Activated CD4-positive, alpha-beta T cell treated with anti-CD3 and anti-CD28 coated beads, Interleukin-2, amount 50 U/mL, for 48 hours (primary cell): ENCODE data around the gene FNDC3B.
"Not testable (repeated sequence)": the region's sequence is repeated elsewhere in the genome, so short reads cannot be mapped to it uniquely, and the experiment has no call there.

Experiments
- DNase-seq, 2 experiments: peaks; one replicate each; pipeline ENCODE4 v3.0.0-alpha.2; 2020

FNDC3B gene

DNA sequence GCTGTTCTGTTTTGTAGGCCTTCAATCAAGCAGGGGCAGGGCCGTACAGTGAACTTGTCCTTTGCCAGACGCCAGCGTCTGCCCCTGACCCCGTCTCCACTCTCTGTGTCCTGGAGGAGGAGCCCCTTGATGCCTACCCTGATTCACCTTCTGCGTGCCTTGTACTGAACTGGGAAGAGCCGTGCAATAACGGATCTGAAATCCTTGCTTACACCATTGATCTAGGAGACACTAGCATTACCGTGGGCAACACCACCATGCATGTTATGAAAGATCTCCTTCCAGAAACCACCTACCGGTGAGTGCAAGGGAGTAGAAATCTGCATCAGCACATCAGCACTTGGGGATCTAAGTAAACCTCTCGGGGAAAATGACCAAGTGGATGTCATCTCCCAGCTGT lies 313.4 kb downstream of the FNDC3B start:
- DNase-seq: no peak

DNA sequence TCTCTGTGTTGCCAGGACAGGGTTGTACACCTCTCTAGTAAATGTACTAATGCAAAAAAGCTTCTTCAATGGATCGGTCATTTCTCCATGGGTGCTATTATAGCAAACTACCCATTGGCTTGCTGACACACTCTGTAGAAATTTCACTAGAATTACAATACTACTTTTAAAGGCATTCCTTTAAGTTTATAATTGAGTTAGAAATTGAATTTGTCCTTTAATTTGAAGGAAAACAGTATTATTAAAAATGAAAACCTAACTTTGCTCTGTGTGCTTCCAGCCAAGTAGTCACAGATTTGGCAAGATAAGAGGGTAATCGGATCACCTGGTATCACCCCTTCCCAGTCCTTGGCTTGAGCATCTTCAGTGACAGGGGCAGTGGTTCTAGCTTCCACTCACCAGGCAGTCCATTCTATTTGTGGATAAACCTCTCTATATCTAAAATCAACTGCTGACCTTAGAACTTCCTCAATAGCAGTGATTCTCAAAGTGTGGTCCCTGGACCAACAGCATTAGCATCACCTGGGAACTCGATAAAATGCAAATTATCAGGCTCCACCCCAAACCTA lies 315.6 kb downstream of the FNDC3B start:
- DNase-seq: no peak

DNA sequence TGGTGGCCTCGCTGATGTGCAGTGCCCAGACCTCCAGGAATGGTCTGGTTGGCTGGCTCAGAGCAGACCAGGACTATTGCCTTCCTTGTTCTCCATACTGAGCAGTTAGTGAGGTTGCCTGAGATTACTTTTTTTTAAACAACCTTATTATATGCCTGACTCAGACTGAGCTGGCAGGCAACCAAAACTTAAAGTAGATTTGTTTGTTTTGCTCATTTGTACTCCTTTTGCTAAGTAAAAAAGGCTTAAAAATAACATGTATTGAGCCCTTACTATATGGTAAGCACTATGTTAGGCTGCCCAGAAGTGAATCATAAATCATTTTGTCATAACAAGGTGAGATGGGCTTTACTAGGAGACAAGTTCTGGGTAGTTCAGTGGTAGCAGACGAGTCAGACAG lies 316.5 kb downstream of the FNDC3B start:
- DNase-seq: no peak

DNA sequence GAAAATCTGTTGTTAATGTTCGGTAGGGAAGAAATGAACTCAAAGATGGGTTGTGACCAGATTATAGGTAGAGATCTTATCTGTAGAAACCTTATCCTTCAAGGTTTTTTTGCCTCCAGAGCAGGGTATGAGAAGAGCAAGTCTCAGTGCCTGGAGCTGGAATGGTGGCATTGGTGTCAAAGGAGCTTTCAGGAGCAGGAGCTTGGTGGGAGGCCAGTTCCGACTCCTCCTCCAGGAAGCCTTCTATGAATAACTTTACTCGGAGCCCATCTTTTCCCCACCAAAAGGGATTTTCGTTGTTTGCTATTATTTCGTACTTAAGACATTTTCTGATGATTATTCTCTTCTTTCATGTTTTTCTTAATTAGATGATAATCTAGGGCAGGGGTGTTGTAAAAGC lies 317.0 kb downstream of the FNDC3B start:
- no peak for DNase-seq

DNA sequence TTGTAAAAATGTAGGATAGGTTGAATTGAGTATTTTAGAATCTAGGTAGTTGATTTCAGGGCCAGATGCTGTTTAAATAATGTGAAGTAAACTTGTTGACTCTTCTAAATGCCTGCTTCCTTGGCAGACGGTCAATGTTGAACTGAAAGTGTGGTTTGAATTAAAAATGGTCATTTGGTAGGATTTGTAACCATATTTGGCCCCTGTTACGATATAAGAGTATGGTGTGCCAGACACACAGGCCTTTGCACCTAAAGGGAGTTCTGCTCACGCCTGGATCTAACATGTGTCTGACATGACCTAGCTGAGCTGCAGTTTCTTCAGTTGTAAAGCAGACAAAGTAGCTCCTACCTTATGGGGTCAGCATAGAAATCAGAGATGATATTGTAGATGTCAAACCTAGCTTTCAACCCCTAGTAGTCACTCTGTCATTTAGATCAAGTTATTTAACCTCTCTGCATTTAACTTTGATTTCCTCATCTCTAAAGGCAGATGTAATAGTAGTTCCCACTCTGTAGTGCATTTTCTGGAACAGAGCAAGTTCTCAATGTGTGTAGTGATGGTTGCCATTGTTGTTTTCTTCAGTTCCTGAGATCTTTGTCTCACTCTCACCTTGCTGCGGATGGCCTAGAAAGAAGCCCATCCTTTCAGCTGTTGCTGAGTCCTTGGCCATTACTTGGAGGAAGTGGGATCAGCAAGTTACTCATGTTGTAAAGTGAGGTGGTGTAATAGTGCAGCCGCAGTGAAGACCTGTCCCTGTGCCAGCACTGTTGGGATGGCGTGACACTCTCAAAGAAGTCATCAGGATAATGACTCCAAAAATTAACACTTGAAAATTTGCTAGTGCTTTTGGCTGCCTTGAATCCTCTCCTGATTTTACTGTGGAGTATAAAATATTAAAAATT lies 318.7 kb downstream of the FNDC3B start:
- DNase-seq: no peak

DNA sequence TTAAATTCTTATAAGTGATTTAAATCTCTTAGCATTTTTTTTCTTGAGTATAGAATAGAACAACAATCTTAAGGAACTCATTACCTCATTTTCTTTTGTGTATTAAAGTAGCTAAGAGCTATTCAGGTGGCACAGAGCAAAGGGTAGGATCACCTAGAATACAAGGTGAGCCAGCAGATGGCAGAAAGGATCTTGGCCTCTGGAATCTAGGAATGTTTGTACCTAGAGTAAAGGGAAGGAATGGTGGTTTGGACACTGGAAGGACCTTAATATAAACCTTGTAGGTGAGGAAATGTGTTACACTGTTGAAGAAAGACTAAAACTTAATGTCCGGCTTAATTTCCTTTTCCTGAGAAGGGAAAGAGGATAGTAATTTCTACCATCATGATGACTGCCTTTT lies 319.9 kb downstream of the FNDC3B start:
- DNase-seq: no peak

DNA sequence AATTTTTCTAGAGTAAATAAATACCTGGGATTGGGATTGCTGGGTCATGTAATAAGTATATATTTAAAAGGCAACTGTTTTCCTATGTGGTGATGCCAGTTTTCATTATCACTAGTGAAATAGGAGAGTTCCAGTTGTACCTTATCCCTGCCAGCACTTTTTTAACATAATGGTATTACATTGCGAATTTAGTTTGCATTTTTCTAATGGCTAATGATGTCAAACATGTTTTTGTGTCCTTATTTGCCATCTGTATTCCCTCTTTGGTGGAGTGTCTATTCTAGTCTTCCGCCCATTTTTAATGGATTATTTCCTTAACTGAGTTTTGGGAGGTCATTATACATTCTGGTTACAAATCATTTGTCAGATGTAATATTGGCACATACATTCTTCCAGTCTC lies 320.6 kb downstream of the FNDC3B start:
- DNase-seq: no peak

DNA sequence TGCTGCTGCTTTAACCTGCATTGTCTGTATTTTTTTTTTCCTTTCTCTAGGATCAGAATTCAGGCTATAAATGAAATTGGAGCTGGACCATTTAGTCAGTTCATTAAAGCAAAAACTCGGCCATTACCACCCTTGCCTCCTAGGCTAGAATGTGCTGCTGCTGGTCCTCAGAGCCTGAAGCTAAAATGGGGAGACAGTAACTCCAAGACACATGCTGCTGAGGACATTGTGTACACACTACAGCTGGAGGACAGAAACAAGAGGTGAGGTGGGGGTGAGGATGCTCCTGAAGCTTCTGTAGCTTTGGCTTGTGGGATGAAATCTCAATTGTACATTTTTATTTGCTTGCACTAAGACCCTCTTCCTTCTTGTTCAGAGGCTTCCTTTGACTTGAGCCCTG lies 323.2 kb downstream of the FNDC3B start:
- no peak for DNase-seq

DNA sequence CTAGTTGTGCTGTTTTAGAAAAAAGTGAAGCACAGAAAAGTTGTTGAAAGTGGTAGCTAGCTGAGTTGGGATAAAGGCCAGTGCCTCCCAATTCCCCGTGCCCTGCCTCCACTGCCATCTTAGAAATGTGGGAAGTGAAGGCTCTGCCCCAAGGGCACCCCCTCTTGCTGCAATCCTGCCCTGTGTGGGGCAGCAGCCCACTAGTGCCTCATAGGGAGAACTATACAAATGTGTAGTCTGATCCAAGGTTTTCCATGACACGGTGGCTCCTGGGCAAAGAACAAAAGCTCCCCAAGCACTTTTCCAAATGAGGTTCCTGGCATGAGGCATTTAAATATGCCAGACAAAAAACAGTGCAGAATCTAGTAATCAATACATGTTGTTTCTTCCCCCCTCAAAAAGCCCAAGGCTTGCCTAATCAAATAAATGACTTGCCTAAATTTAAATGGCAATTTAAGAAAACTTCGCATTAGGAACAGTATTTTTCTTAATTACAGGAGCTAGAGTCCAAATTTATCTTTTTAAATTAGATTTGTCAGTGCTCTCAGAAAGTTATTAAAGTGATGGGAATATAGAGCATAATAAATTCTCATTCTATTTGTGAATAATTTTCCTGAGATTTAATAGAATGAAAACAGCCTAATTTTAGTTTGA lies 325.1 kb downstream of the FNDC3B start:
- no peak for DNase-seq

DNA sequence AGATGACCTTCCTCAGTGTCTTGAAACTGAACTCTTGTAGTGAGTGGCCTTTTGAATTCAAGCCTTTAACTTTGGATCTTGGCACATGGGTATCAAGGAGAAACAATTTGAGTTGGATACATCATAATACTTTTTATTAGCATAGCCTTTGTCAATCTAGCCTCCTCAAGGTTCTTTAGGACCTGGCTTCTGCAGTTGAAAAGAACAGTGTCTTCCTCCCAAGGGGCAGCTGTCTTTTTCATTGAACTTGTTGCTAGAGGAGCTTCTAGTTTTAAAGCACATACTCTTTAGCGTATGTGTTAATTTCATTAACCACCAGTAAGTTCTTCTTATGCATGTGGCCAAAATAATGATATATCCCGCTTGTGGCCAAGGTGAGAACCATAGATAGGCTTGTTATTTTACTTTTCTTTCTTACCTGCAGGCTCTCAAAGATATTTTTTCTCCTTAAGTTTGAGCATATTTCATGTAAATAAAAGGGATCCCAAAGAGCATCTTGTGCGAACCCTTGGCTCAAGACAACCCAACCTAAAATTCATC lies 325.7 kb downstream of the FNDC3B start:
- DNase-seq: no peak

DNA sequence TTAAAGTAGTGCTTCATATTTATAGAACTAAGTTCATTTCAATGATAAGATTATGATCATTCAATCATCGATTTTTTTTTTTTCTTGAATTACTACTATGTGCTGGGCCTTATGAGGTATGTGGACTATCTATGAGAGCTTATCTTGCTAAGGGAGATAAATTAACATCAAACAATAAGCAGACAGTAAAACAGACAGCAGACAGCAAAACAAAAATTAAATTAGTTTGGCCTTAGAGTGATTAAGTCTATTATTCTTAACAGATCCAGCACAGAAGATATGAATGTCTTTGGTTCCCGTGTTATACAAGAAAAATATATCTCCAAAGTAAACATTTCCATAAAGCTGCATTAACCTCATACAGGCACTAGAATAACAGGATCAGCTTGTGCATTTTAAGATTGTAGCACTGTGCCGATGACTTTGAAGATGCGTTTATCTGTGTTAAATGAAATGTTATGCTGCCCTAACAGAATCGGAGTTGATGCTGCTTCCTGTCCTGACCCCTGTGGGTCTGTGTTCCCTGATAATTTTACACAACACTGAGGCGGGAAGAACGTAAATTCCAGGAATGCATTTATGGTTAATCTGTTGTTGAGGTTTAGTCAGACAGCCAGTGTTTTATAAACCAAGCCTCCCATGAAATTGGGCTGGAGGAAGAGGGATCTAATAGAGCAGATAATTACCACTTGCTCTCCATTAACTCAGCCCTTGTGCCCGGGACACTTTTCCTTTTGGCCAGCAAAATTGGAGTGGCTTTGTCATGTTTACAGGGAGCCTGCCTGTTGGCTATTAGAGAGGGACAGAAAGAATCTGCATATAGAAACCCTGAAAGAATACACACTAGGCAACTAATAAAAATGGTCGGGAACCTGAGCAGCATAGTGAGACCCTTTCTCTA lies 328.1 kb downstream of the FNDC3B start:
- DNase-seq: no peak

DNA sequence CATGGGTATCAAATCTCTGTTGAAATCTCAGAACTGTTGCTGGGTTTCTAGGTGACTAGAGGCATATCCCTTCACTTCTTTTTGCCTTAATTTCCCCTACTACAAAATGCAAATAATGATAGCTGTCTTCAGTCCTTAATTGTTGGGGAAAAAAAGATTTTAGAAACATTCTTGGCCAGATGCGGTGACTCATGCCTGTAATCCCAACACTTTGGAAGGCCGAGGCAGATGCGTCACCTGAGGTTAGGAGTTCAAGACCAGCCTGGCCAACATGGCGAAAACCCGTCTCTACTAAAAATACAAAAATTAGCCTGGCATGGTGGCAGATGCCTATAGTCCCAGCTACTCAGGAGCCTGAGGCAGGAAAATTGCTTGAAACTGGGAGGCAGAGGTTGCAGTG lies 329.2 kb downstream of the FNDC3B start:
- DNase-seq: not testable (repeated sequence)

DNA sequence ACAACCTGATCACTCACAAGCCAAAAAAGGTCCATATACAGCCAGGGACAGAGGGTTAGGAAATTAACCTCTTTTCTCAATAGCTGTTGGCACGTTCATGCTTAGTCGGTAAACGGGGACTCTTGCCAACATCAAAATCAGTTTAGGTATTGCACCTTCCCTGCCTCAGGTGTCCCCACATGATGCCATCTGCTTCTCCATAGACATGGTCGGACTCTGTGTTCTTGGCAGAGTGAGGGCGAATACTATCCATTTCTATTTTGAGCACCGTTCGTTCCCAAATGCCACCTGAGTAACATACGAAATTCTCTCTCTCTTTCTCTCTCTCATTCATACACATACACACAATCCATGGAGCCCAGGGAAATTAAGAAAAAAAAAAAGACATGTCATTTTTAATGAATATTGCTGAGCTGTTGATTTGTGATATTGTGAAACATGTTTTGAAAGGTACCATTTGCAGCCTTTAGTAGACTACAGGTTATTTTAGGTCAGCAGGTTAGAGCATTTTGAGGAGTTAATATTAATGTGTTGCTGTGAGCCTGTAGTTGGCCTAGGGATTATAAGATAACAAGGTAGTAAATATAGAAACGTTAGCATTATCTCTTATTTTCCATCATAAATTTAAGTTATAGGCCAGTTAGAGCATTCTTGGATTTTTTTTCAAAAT lies 330.3 kb downstream of the FNDC3B start:
- DNase-seq: no peak

DNA sequence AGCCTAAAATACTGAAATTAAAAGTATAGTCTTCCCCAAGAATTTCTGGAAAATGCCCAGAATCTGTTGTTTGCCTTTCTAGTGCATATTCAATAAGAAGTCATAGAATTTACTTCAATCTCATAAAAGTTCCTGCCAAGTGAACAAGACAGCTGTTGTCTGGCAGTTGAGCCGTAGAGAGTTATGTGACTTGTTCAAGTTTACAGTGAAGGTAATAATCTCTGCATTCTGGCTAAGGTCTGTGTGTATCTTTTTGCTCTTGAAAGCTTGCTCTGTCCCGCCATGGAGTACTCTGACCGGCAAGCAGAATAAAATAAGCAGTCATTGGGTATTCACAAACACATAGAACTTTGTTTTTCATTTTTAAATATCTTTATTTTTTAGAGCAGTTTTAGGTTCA lies 331.0 kb downstream of the FNDC3B start:
- DNase-seq: no peak

DNA sequence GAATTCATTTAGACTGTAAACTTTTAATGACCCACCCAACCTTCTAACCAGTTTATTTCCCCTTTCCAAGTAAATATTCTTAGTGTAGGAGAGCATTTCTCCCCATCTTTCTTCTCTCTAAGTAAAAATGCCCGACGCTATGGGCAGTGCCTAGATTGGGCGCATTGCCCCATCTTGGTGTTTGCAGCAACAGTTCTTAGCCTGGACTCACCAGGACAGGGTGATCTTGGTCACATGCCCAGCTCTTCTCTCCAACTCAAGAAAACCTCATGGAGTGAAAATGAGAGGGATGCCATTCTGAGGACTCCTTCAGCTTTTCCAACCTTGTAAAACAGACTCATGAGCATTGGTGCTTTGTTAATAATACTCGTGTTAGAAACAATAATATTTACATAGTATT lies 332.2 kb downstream of the FNDC3B start:
- no peak for DNase-seq

DNA sequence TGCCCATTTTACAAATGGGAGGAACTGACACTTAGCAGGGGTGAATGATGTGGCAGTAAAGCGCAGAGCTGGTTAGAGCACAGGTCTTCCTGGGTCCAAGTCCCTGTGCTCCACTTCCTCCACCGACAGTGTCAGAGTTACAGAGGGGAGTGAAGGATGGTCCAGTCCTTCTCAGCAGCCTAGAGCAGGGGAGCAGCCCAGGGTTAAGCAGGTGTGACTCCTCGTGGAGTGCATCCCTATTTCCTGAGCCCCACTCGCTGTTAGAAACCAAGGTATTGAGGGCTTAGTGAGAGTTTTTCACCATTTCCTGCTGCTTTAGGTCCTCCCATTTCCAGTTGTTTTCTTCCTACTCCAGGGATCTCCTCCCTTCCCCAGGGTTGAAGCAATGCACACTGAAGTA lies 333.5 kb downstream of the FNDC3B start:
- no peak for DNase-seq

DNA sequence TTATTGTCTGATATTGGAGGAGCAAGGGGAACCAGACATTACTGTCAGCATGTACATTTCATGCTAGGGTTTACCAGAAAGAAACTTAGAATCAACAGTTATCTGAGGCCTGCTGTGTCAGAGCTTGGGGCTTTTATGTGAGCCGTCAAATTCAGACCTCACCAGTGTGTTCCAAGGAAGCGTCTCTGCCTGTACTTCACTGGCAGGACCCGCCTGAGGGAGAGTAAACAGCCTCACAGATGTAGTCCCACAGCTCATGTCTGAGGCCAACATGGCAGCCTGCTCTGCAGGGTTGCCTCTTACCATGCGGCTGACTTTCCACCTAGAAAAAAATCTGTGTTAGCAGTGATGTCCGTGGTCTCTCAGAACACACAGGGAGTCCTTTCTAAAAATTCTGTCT lies 334.5 kb downstream of the FNDC3B start:
- DNase-seq: no peak

DNA sequence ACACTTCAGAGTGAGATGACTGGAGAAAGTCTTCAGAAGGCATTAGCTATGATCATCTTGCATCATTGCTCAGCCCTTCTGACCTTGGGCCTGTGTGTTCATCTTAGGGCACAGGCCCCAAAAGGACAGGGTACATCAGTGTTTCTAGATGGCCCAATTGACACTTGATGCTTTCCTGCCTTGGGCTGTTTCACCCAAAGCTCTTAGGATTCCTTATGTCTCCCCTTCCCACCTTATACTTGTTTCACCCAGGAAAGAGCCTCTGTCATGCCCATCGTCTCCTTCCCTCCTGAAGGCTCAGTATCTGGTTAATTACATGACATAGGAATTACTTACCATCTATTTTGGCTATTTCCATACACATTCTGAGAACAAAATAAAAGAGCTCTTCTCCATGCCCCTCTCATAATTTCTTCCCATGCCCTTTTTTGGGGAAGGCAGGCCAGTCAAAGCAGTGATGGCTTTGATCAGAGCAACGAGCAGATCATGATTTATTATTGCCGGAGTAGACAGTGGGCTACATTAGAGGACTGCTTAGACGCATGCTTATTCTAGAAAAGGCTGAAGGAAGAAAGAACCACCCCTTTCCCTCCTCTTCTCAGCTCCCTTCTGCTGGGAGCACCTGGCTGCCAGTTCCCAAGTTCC lies 335.9 kb downstream of the FNDC3B start:
- DNase-seq: no peak

DNA sequence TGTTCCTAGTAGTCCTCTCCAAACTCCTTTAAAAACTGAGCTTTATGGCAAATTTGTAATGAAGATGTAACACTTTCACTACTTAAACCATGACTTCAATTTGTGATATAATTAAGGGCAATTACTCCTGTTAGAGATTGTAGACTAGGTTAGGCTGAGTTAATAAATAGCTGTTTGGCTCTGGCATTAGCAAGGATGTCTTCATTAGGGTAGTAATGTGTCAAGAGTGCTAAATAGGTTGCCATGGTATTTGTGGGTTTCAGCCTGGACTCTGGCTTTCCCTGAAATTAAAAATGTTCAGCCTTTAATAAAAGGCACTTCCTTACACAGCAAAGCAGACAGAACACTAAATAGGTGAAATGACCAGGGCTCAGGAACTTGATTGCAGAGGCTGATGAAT lies 337.0 kb downstream of the FNDC3B start:
- no peak for DNase-seq

DNA sequence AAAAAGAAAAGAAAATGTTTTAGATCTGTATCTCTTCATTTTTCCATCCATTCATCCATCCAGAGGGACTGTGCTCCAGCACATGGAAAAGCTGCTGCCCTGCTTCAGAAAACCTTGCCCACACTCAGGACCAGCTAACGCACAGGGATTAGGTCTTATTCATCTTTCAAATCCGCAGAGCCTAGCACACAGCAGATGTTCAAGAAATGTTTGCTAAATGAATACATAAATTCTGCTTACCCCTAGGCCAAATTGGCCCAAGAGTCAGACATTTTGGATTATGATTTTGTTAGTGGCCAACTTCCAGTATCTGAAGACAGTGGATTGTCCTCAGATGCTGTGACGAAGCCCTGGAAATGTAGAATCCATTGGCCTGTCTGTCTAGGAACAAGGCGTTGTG lies 337.5 kb downstream of the FNDC3B start:
- DNase-seq: no peak

DNA sequence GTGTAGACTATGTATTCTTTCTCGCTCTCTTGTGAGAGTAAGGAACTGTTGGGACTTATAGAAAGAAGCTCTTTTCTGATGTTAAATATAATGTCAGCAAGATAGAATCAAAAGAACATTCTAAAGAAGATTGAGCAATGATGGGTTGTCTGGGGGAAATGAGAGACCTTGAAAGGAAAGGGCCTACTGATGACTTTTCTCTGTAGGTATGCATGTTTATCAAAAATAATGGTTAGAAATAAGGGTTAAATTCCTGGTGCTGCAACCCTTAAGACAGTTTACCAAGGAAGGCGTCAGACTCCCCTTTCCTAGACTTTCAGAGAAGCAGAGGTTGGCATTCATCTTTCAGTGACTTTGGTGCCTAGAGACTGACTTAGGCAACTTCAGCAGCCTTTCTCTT lies 339.1 kb downstream of the FNDC3B start:
- DNase-seq: no peak

DNA sequence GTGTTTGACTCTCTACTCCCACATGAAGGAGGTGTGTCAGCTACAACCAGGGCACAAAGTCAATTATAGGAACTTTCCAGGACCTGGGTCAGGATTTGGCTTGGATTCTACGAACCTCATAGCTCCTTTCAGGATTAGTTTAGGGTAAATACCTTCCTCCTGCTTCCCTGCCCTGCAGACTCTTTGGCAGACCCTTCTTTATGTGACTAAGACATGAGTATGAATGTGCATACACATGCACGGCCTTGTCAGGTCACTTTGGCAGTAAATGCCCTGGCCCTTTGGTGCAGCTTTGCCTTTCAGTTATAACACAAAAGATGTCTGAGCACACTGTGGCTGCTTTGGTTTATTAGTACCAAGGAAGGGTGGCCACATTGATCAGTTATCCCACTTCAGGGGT lies 340.0 kb downstream of the FNDC3B start:
- no peak for DNase-seq
